H9 (cell line): Measurements from ENCODE around the gene ADNP2. TPM values are rescaled to one million over a fixed set of nuclear protein-coding genes. Genes with fewer than 3 reads are reported as not detected.

Experiments used
- DNase-seq: peaks from one replicate; pipeline ENCODE4 v3.0.0-alpha.2; 2017
- H2AFZ ChIP-seq: one replicate; pipeline ENCODE4 v1.6.1; 2013; ENCODE audit warnings: mild to moderate bottlenecking, low read length, control low read depth, moderate library complexity
- H2AK5ac ChIP-seq: 2 replicates; pipeline ENCODE4 v1.6.1; 2013; ENCODE audit warnings: low read length, control low read depth, mixed read lengths; ENCODE audit not compliant: insufficient read length
- H2BK120ac ChIP-seq: one replicate; pipeline ENCODE4 v1.6.1; 2013; ENCODE audit warnings: low read depth, mild to moderate bottlenecking, low read length, control low read depth, inconsistent platforms; ENCODE audit not compliant: poor library complexity, severe bottlenecking
- H2BK12ac ChIP-seq: 2 replicates; pipeline ENCODE4 v1.6.1; 2013; ENCODE audit warnings: low read length, control low read depth, mixed read lengths, low read depth; ENCODE audit not compliant: insufficient read length
- H2BK15ac ChIP-seq: 2 replicates; pipeline ENCODE4 v1.6.1; 2013; ENCODE audit warnings: low read depth, low read length, control low read depth
- H2BK20ac ChIP-seq: one replicate; pipeline ENCODE4 v1.6.1; 2013; ENCODE audit warnings: low read depth, mild to moderate bottlenecking, low read length, control low read depth, inconsistent platforms; ENCODE audit not compliant: poor library complexity, severe bottlenecking
- H2BK5ac ChIP-seq: 2 replicates; pipeline ENCODE4 v1.6.1; 2013; ENCODE audit warnings: low read length, control low read depth, mixed read lengths; ENCODE audit not compliant: insufficient read length
- H3K14ac ChIP-seq: 2 replicates; pipeline ENCODE4 v1.6.1; 2013; ENCODE audit warnings: low read length, control low read depth; ENCODE audit not compliant: insufficient read depth
- H3K18ac ChIP-seq: 2 replicates; pipeline ENCODE4 v1.6.1; 2013; ENCODE audit warnings: low read depth, mild to moderate bottlenecking, mixed read lengths, low read length, control low read depth; ENCODE audit not compliant: insufficient read length
- H3K23ac ChIP-seq: 2 replicates; pipeline ENCODE4 v1.6.1; 2013; ENCODE audit warnings: low read length, control low read depth, mixed read lengths, low read depth; ENCODE audit not compliant: insufficient read length
- H3K23me2 ChIP-seq: 2 replicates; pipeline ENCODE4 v1.6.1; 2013; ENCODE audit warnings: low read depth, mild to moderate bottlenecking, mixed read lengths, low read length, control low read depth; ENCODE audit not compliant: insufficient read length, poor library complexity, severe bottlenecking
- H3K27ac ChIP-seq: 2 replicates; pipeline ENCODE4 v1.5.1; 2013; ENCODE audit warnings: low read length, control low read depth, mixed read lengths, low read depth; ENCODE audit not compliant: insufficient read length
- H3K27me3 ChIP-seq: 2 replicates; pipeline ENCODE4 v1.6.1; 2013; ENCODE audit warnings: low read length, control low read depth, inconsistent platforms; ENCODE audit not compliant: insufficient read depth
- H3K4ac ChIP-seq: 2 replicates; pipeline ENCODE4 v1.6.1; 2013; ENCODE audit warnings: low read depth, mild to moderate bottlenecking, control low read depth, inconsistent platforms, low read length, moderate library complexity
- H3K4me1 ChIP-seq: 2 replicates; pipeline ENCODE4 v1.6.1; 2013; ENCODE audit warnings: low read length, control low read depth, inconsistent platforms; ENCODE audit not compliant: insufficient read depth
- H3K4me2 ChIP-seq: 2 replicates; pipeline ENCODE4 v1.6.1; 2013; ENCODE audit warnings: low read length, control low read depth, mixed read lengths; ENCODE audit not compliant: insufficient read length, insufficient read depth
- H3K56ac ChIP-seq: 2 replicates; pipeline ENCODE4 v1.6.1; 2013; ENCODE audit warnings: low read depth, mild to moderate bottlenecking, mixed read lengths, low read length, control low read depth; ENCODE audit not compliant: insufficient read length
- H3K79me1 ChIP-seq: 2 replicates; pipeline ENCODE4 v1.6.1; 2013; ENCODE audit warnings: low read depth, mild to moderate bottlenecking, moderate library complexity, low read length, control low read depth, inconsistent platforms; ENCODE audit not compliant: insufficient read depth, poor library complexity, severe bottlenecking
- H3K79me2 ChIP-seq: 2 replicates; pipeline ENCODE4 v1.6.1; 2013; ENCODE audit warnings: low read length, control low read depth, inconsistent platforms; ENCODE audit not compliant: insufficient read depth
- H3K9ac ChIP-seq: 2 replicates; pipeline ENCODE4 v1.6.1; 2013; ENCODE audit warnings: low read length, control low read depth, mixed read lengths; ENCODE audit not compliant: insufficient read length; ENCODE audit errors: extremely low read depth
- H3K9me3 ChIP-seq: one replicate; pipeline ENCODE4 v1.6.1; 2013; ENCODE audit warnings: low read depth, low read length, inconsistent platforms; ENCODE audit not compliant: control insufficient read depth
- H3T11ph ChIP-seq: one replicate; pipeline ENCODE4 v1.6.1; 2013; ENCODE audit warnings: mild to moderate bottlenecking, low read length, control low read depth, inconsistent platforms
- H4K20me1 ChIP-seq: one replicate; pipeline ENCODE4 v1.6.1; 2013; ENCODE audit not compliant: control insufficient read depth, insufficient read length, insufficient read depth
- H4K5ac ChIP-seq: 2 replicates; pipeline ENCODE4 v1.6.1; 2013; ENCODE audit warnings: low read depth, mild to moderate bottlenecking, mixed read lengths, low read length, control low read depth; ENCODE audit not compliant: insufficient read length
- H4K8ac ChIP-seq: replicated peaks from 2 replicates; pipeline ENCODE4 v1.6.1; 2013; ENCODE audit warnings: low read length, control low read depth, mixed read lengths, low read depth; ENCODE audit not compliant: insufficient read length
- H4K91ac ChIP-seq: 2 replicates; pipeline ENCODE4 v1.6.1; 2013; ENCODE audit warnings: low read depth, mild to moderate bottlenecking, moderate library complexity, mixed read lengths, low read length, control low read depth; ENCODE audit not compliant: insufficient read length
- H3K27ac Mint-ChIP-seq, 3 experiments: 2 replicates in 2 of 3; 3 replicates in 1 of 3; pipeline ENCODE4 v1.8.0; 2020 to 2021; ENCODE audit warnings: mixed read lengths in 3 of 3, mild to moderate bottlenecking in 1 of 3, moderate library complexity in 1 of 3
- H3K27me3 Mint-ChIP-seq: 2 replicates; pipeline ENCODE4 v1.8.0; 2021; ENCODE audit warnings: low read depth, mild to moderate bottlenecking, moderate library complexity, mixed read lengths
- H3K36me3 Mint-ChIP-seq, 3 experiments: 2 replicates in 2 of 3; 3 replicates in 1 of 3; pipeline ENCODE4 v1.8.0; 2020 to 2021; ENCODE audit warnings: low read depth in 3 of 3, mixed read lengths in 3 of 3; ENCODE audit not compliant: insufficient read depth in 1 of 3
- H3K4me1 Mint-ChIP-seq, 2 experiments: 2 replicates each; pipeline ENCODE4 v1.8.0; 2020; ENCODE audit warnings: mixed read lengths in 2 of 2
- H3K4me3 Mint-ChIP-seq, 2 experiments: 2 replicates in 1 of 2; 3 replicates in 1 of 2; pipeline ENCODE4 v1.8.0; 2020 to 2021; ENCODE audit warnings: mild to moderate bottlenecking in 2 of 2, mixed read lengths in 2 of 2, moderate library complexity in 1 of 2
- H3K9me3 Mint-ChIP-seq, 2 experiments: 2 replicates in 1 of 2; 3 replicates in 1 of 2; pipeline ENCODE4 v1.8.0; 2020; ENCODE audit warnings: mild to moderate bottlenecking in 2 of 2, mixed read lengths in 2 of 2, moderate library complexity in 1 of 2
- CTCF ChIP-seq: fragments of 200-600 bp; sonication (generic); conservative IDR thresholded peaks from 3 replicates; pipeline ENCODE4 v1.8.0; 2021; ENCODE audit warnings: antibody characterized with exemption, mild to moderate bottlenecking
- total RNA-seq: library from RNA; stranded (reverse); gene quantifications from 2 replicates; pipeline ENCODE4 v1.2.1, GENCODE V29; 2021

The ADNP2 gene
- total RNA-seq, 1 experiment from 2014 or later, result 53.5 TPM

GRCh38 chr18:80088823-80089222 is 20.2 kb upstream of the ADNP2 start:
- H2AFZ ChIP-seq, result no peak overlapping the region
- H3K79me2 ChIP-seq, result no peaks in the 10 kb centered on the region
- no peaks in the 10 kb centered on the region for H3K4me1 ChIP-seq
- H4K91ac ChIP-seq, result no peak overlapping the region
- H2BK20ac ChIP-seq, result no peak overlapping the region
- H4K8ac ChIP-seq, result no peak overlapping the region
- H3K27ac ChIP-seq, result no peak overlapping the region
- H3K23ac ChIP-seq, result no peak overlapping the region
- no peak overlapping the region for H3K4me2 ChIP-seq
- no peak for TF ChIP-seq CTCF
- no peaks in the 10 kb centered on the region for H3K23me2 ChIP-seq
- H3K9ac ChIP-seq, result no peak overlapping the region
- no peaks in the 10 kb centered on the region for H3K79me1 ChIP-seq
- H2BK5ac ChIP-seq, result no peak overlapping the region
- no peak overlapping the region for H3K56ac ChIP-seq
- H3K27me3 ChIP-seq, result no peaks in the 10 kb centered on the region
- H3K4ac ChIP-seq, result no peak overlapping the region
- no peaks in the 10 kb centered on the region; the same call in none of the 2 replicates for H3K27me3 Mint-ChIP-seq
- H2BK120ac ChIP-seq, result no peak overlapping the region
- peaks cover 0 to 4% of the 10 kb centered on the region in 2 experiments; a peak in 2 of 4 replicates for H3K4me1 Mint-ChIP-seq
- no peak overlapping the region for H3K18ac ChIP-seq
- no peak overlapping the region for H3K4me3 Mint-ChIP-seq
- H3K9me3 Mint-ChIP-seq, result peaks cover 56 to 69% of the 10 kb centered on the region in 2 experiments
- no peak overlapping the region for H2BK15ac ChIP-seq
- peaks cover 6% of the 10 kb centered on the region for H3K9me3 ChIP-seq
- peaks cover 8 to 27% (median 15%) of the 10 kb centered on the region in 3 experiments; a peak in 6 of 7 replicates for H3K36me3 Mint-ChIP-seq
- no peak for DNase-seq
- no peak overlapping the region for H2BK12ac ChIP-seq
- no peak overlapping the region for H4K5ac ChIP-seq
- H3K14ac ChIP-seq, result no peak overlapping the region
- no peaks in the 10 kb centered on the region for H4K20me1 ChIP-seq
- H2AK5ac ChIP-seq, result no peak overlapping the region
- H3K27ac Mint-ChIP-seq, result no peak overlapping the region
- H3T11ph ChIP-seq, result no peak overlapping the region
